ENCODE data around the gene IRX6. TPM values are rescaled to one million over a fixed set of nuclear protein-coding genes. Genes with fewer than 3 reads are reported as not detected.

Gene IRX6
- total and polyA plus RNA-seq, 2 of the 8 experiments (the other 6 are each of a cell fraction or from before 2014, with no cell fraction given): 0.61 TPM; not detected in 1

- H3K36me3 ChIP-seq (ENCODE audit: control insufficient read depth in 2 of 4, insufficient read depth in 4 of 4, low read length in 3 of 4): no peaks in the 10 kb centered on the region
- H4K20me1 ChIP-seq (replicated peaks in 1 of 2; ENCODE audit: control insufficient read depth in 1 of 2, insufficient read depth in 2 of 2, low read length in 2 of 2): no peaks in the 10 kb centered on the region
- no peak overlapping the region for H2BK15ac ChIP-seq (ENCODE audit: low read length)
- no peak overlapping the region for H3K18ac ChIP-seq (ENCODE audit: extremely low read depth, low read length)
- H2BK5ac ChIP-seq (ENCODE audit: low read depth, low read length): no peak overlapping the region
- DNase-seq (ENCODE audit: low read depth in 1 of 2, low spot score in 2 of 2) (no peak), FAIRE-seq (no peak)
- no peak overlapping the region for H2BK120ac ChIP-seq (replicated peaks; ENCODE audit: low read depth, low read length)
- H3K27ac ChIP-seq (ENCODE audit: low read depth, low read length): no peak overlapping the region
- WGBS, 2 experiments (ENCODE audit: extremely low coverage in 1 of 2, insufficient coverage in 1 of 2, insufficient read length in 1 of 2, insufficient replicate concordance in 2 of 2, low coverage in 1 of 2, low lambda C conversion rate in 2 of 2, missing lambda C conversion rate in 1 of 2): 98% methylated on average over 13 of the region's 13 CpGs; no CpG with 5 or more reads in 1 of the 2 experiments
- H3K23me2 ChIP-seq (ENCODE audit: low read depth, low read length): no peaks in the 10 kb centered on the region
- H3K79me2 ChIP-seq (ENCODE audit: control insufficient read depth in 1 of 2, insufficient read depth in 2 of 2, low read length in 2 of 2): no peaks in the 10 kb centered on the region
- H3K23ac ChIP-seq (ENCODE audit: insufficient read length): no peak overlapping the region
- no peak overlapping the region for H3K4me2 ChIP-seq (ENCODE audit: insufficient read depth in 1 of 2, low read depth in 2 of 2, low read length in 2 of 2)
- no peak overlapping the region for H3K4me3 ChIP-seq (ENCODE audit: extremely low read depth in 1 of 4, insufficient read depth in 2 of 4, low read depth in 3 of 4, low read length in 4 of 4)
- H2AFZ ChIP-seq (ENCODE audit: low read length): no peak overlapping the region
- POLR2A ChIA-PET (ENCODE audit: partially characterized antibody): no interaction called here
- H2BK12ac ChIP-seq (ENCODE audit: low read depth, low read length): no peak overlapping the region
- CTCF ChIA-PET (ENCODE audit: partially characterized antibody): interaction anchor here (1.0 to 1.4 kb wide), 2 partner anchors 8 to 32 kb away, joined by 3 to 5 read pairs; no protein-coding TSS in a partner anchor
- no peak overlapping the region for H2AK5ac ChIP-seq (ENCODE audit: low read depth, low read length)
- H3K4me1 ChIP-seq (replicated peaks in 1 of 4; ENCODE audit: control insufficient read depth in 3 of 4, insufficient read depth in 4 of 4, low read length in 3 of 4): no peaks in the 10 kb centered on the region; a peak in 1 of 7 replicates
- no peak overlapping the region for H4K8ac ChIP-seq (ENCODE audit: extremely low read depth, insufficient read depth, low read length)
- no peaks in the 10 kb centered on the region for H3K79me1 ChIP-seq (ENCODE audit: low read depth, low read length)
- no peak overlapping the region for H3K9ac ChIP-seq (replicated peaks in 1 of 4; ENCODE audit: extremely low read depth in 1 of 4, low read depth in 3 of 4, low read length in 3 of 4)
- H3K56ac ChIP-seq (replicated peaks; ENCODE audit: insufficient read length, low read depth, low read length): no peak overlapping the region
- no peak overlapping the region for H4K5ac ChIP-seq (ENCODE audit: insufficient read length, low read depth, low read length)
- no peak overlapping the region for H2BK20ac ChIP-seq (ENCODE audit: low read length)
- no peak overlapping the region for H3K14ac ChIP-seq (ENCODE audit: insufficient read length)
- H3K9me3 ChIP-seq (ENCODE audit: insufficient read depth in 2 of 2, low read depth in 1 of 2, low read length in 1 of 2): no peaks in the 10 kb centered on the region
- no peak overlapping the region for H3K4ac ChIP-seq (replicated peaks; ENCODE audit: insufficient read length, low read depth, low read length)
- H3K27me3 ChIP-seq (replicated peaks in 1 of 4; ENCODE audit: control insufficient read depth in 3 of 4, extremely low read depth in 1 of 4, insufficient read depth in 3 of 4, low read length in 3 of 4): no peaks in the 10 kb centered on the region
- H4K91ac ChIP-seq (replicated peaks; ENCODE audit: insufficient read length, low read length): no peak overlapping the region
- TF ChIP-seq TEAD4 (IDR thresholded peaks at IDR 0.05; ENCODE audit: low read depth, low read length) (no peak), RXRA (IDR thresholded peaks at IDR 0.05; ENCODE audit: insufficient read depth, low read depth, low read length) (no peak), CREB1 (IDR thresholded peaks at IDR 0.05) (no peak), KDM5A (IDR thresholded peaks at IDR 0.05; ENCODE audit: low read length) (no peak), MAX (IDR thresholded peaks at IDR 0.05) (no peak), ATF3 (IDR thresholded peaks at IDR 0.05; ENCODE audit: insufficient read depth, low read depth, low read length) (no peak), ATF2 (IDR thresholded peaks at IDR 0.05; ENCODE audit: low read length) (no peak), JUND (IDR thresholded peaks at IDR 0.05; ENCODE audit: low read length) (no peak), E2F6 (IDR thresholded peaks at IDR 0.05) (no peak), CHD2 (IDR thresholded peaks at IDR 0.05; ENCODE audit: low read length) (no peak), ZNF274 (IDR thresholded peaks at IDR 0.05; ENCODE audit: borderline replicate concordance, extremely low read depth, low read length) (no peak), SIN3A (conservative IDR thresholded peaks at IDR 0.05 in 1 of 2, IDR thresholded peaks at IDR 0.05 in 1 of 2; ENCODE audit: low read depth in 1 of 2, low read length in 2 of 2) (no peak)
Measured at GRCh38 chr16:55379371-55379770, 55.4 kb downstream of the IRX6 start.
